ENCODE measurements around the gene MBLAC1.
A peak's percentile ranks its signal among the peaks of the same experiment; 100 is the strongest.

The MBLAC1 gene

GRCh38 chr7:100173806-100174495 is 47.2 kb downstream of the MBLAC1 start:
- ATAC-seq (replicated peaks) (no peak), DNase-seq (no peak)
- Mint-ChIP-seq H3K9me3 (peaks cover 0 to 1% of the 10 kb centered on the region in 2 donors), H3K4me1 (peaks cover 22 to 52% of the 10 kb centered on the region in 2 donors), H3K36me3 (peaks cover 1 to 8% of the 10 kb centered on the region in 2 donors), H3K27ac (no peak overlapping the region), H3K4me3 (no peak overlapping the region), H3K27me3 (peaks cover 15 to 16% of the 10 kb centered on the region in 2 donors)

GRCh38 chr7:100174582-100174981 is 47.8 kb downstream of the MBLAC1 start:
- no peak for ATAC-seq (replicated peaks)
- Mint-ChIP-seq H3K27me3 (peaks cover 14% of the 10 kb centered on the region in 2 donors), H3K36me3 (peaks cover 1 to 8% of the 10 kb centered on the region in 2 donors), H3K4me3 (no peak overlapping the region), H3K27ac (no peak overlapping the region), H3K9me3 (peaks cover 0 to 1% of the 10 kb centered on the region in 2 donors), H3K4me1 (peaks cover 22 to 46% of the 10 kb centered on the region in 2 donors)
- no peak for DNase-seq

DNA sequence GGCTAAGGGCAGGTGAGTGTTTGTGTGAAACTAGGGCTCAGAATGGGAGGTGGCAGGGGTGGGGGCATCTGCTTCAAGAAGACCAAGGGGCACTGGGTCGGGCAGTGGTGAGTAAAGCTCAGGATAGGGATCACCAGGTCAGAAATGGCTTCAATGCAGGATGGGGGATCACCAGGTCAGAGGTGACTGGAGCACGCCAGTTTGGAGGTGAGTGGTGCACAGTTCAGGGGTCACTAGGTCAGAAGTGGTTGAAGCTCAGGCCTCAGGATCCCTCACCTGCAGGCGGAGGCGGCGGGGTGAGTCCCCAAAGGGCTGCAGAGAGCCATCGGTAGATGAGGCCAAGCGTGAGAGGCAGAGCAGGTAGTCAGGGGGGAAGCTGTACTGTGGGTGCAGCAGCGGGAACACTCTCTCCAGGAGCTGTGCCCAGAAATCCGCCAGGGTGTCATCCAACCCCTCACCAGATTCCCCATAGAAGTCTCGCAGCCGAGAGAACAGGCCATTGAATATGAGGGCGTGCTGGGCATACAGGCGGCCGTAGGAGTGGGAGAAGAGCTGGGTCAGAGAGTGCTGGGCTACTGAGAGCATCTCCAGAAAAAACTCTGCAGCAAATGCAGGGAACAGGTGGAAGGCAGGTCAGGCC is 48.6 kb downstream of the MBLAC1 start:
- Mint-ChIP-seq H3K9me3 (peaks cover 0 to 1% of the 10 kb centered on the region in 2 donors), H3K4me1 (peaks cover 19 to 41% of the 10 kb centered on the region in 2 donors), H3K4me3 (peak overlapping the region; percentile 1 to 14), H3K27me3 (peaks cover 5 to 9% of the 10 kb centered on the region in 2 donors), H3K27ac (no peak overlapping the region), H3K36me3 (peaks cover 1 to 6% of the 10 kb centered on the region in 2 donors)
- DNase-seq (no peak), ATAC-seq (replicated peaks) (no peak)

DNA sequence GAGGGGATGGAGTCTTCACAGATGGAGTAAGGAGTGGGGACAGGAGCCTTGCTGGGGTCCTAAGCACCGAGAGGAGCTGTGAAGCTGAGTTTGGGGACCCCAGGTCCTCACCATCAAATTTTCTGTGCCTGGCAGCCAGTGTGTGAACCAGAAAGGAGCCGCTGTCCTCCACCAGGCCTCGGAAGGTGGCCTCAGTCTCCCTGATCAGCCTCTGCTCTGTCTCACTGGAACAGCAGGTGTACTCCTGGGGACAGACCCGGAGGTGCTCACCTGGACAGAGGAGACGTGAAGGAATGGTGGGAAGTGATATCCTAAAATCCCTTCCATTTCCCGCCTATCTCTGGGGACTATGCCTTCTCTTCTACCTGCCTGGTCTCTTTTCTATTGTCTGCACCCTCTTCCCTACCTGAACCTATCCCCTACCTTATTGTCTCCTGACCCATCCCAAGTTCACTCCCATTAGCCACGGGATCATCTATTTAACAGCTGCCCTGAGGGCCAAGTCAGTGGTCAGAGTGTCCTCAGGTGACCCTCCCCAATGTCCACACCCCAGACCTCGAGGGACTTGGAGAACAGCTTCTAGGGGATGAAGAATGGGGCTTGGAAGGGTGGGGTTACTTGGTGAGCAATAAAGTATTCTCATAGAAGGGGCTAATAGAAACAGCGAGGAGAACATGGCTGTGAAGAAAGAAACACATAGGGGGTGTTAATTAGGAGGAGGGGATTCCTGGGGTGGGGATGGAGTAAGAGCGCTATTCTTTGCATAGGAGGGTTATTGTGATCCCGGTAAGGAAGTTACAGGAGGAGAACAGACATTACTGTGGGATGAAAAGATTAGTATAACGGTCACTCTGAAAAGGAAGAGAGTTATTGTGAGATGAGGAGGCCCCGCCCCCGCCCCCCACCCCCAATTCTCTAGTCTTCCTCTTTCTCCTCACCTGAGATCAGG is 49.6 kb downstream of the MBLAC1 start:
- Mint-ChIP-seq H3K9me3 (peaks cover 0 to 1% of the 10 kb centered on the region in 2 donors), H3K27ac (no peak overlapping the region), H3K27me3 (peaks cover 0 to 4% of the 10 kb centered on the region in 2 donors), H3K4me3 (peak overlapping the region; percentile 74 to 83), H3K36me3 (peaks cover 1 to 3% of the 10 kb centered on the region in 2 donors), H3K4me1 (peaks cover 21 to 41% of the 10 kb centered on the region in 2 donors)
- DNase-seq (no peak), ATAC-seq (replicated peaks) (no peak)

DNA sequence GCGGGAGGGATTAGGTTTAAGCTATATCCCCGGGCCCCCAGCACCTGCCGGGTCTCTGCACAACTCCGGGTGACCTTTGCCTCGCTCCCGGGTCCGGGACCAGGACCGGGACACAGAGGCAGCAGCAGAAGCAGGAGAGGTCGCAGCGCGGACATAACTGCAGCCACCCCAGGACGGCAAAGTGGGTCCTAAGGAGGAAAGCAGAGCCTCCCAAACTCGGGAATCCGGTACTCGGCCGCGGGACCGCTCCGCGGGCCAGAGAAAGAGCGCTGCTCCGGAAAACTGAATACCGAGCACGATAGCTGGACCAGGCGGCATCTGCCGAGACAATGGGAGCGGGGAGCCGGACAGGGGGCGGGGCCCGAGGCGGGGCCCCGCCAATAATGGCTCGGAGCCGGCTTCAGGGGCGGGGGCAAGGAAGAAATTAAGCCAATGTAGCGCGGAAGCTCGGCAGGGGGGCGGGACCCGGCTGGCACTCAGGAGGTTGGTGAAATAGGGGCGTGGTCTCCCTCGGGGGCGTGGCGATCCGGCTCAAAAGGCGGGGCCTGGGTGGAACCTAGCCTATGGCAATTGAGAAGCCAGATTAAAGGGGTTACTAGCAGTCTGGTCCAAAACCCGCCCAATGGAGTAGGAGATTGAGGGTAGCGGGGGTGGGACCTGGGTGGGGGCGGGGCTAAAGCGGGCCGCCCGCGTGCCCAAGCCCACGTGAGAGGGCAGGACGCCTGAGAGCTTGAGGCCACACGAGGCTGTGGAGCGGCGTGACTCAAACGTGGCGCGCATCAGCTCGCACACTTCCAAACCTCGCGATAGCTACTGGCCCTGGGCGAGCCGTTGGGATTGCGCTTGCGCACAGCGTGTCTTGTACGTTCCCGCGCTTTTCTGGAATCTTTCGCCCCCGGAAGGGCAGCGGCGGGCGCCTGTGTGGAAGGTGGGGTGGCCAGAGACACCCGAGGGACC is 50.6 kb downstream of the MBLAC1 start, which contains the start of the genes GPC2 and STAG3:
Gene GPC2, minus strand, starts transcription at position 337 of the 957 bp plus-strand sequence. Its CDS starts 182 bp downstream, at position 155.
Gene STAG3, plus strand, starts transcription at position 874 of the 957 bp plus-strand sequence. CDS start 2,639 bp downstream, outside the sequence.
- H3K36me3 Mint-ChIP-seq = peaks cover 1 to 3% of the 10 kb centered on the region in 2 donors
- peaks cover 19 to 35% of the 10 kb centered on the region in 2 donors for H3K4me1 Mint-ChIP-seq
- ATAC-seq (replicated peaks) (peak; percentile 92 to 94), DNase-seq (peak; percentile 96)
- peak within 1 kb of the TSS; percentile 72 for H3K27ac Mint-ChIP-seq
- H3K27me3 Mint-ChIP-seq = peaks cover 0 to 4% of the 10 kb centered on the region in 2 donors
- H3K9me3 Mint-ChIP-seq = peaks cover 0 to 1% of the 10 kb centered on the region in 2 donors
- H3K4me3 Mint-ChIP-seq = peak within 1 kb of the TSS; percentile 74 to 83
